NCI-H146 (cell line): Measurements from ENCODE around the gene ZNRF3.
"Not testable (repeated sequence)": the region's sequence is repeated elsewhere in the genome, so short reads cannot be mapped to it uniquely, and the experiment has no call there.

Experiments used
- DNase-seq: peaks from one replicate; lab custom pipeline; 2025; lab: John Stamatoyannopoulos, UW

The ZNRF3 gene

DNA sequence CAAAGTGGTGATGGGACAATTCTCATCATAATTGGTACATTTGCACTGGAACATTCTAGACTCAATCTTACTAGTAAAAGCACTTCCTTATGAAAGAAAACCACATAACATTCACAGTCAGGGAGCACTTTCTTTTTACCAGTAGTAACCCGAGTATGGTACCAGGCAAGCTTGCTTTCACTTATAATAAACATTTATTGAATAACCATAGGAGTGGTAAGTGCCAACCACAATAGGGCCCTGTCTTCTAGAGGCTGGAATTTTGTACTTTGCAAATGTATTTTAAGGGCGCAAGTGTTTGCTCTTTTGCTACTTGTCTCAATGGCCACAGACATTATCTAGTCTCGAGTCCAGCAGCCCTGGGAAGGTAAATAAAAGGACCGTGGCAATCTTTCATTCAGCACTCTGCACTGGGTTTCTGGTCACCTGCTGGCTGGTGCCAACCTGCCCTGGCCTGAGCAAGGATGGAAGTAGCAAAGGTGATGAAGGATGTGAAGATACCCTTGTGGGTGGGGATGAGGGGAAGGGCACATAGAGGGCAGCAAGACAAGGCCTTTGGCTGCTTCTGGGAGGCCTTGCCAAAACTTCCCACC, 154.1 kb downstream of the ZNRF3 start:
- no peak for DNase-seq

DNA sequence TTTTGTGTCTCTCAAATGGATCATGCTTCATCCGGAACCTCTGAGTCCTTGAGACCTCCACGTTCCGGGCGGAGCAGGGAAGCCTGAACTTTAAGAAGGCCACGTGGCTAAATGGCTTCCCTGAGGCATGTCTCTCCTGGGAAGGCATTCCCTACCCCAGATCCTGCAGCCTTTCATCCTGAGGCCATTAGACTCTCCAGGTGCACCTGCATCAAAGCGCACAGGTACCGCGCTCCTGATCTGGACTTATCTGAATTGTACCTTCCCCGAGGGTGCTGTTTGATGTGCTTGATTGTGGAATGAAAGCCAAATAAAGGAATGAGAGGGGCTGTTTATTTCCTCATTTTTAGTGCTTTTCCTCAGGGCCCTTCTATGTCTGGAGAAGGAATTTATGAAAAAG, 155.8 kb downstream of the ZNRF3 start:
- DNase-seq: peak; percentile 35

GRCh38 chr22:29039684-29040083, 156.3 kb downstream of the ZNRF3 start:
- not testable (repeated sequence) for DNase-seq

- DNase-seq: peak; percentile 48
Observed at GRCh38 chr22:29040385-29041275, 157.3 kb downstream of the ZNRF3 start.

DNA sequence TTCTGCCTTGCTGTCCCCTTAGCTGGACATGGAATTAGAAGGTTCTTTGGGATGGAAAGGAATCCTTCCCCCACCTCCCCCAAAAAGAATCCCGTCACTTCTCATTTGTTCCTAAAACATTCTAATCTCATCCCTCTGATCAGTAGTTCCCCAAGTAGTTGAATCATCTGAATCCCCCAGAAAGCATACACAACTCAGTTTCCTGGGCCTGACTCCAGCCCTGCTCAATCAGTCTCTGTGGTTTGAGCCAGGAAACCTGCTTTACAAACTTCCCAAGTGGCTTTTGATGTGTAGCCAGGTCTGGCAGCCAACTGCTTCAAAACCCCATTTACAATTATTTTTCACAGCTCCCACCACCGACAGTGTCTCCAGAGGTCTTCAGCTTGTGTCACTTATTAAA, 158.0 kb downstream of the ZNRF3 start:
- no peak for DNase-seq

DNA sequence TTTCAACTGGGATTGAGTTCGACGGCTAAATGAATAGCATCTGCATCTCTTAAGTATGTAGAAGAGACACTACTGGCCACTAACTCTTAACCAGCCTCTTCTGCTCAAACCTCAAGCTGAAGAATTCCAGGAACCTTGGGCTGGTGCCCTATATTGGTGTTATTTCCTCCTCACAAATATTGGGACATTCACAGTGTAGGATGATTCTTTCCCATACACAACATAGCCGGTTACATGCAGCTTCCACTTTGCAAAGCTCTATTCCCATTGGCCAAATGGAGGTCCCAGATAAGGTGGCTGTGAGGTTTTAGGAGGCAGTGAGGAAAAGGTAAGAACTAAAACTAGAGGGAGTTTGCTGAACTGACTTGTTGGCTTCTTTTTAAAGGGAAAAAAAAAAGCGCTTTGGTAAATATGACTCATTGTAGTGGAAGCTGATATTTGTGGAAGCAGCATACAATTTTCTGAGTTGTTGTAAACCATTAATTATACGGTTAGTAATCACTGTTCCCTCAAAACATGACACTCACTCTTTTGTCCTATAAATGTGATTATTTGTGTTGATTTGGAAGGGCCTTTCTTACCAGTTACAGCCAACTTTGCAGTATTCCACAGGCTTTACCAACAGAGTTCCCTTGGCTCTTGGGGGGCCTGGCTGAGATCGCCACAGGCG, 160.7 kb downstream of the ZNRF3 start:
- DNase-seq: no peak

GRCh38 chr22:29044657-29045176, 161.3 kb downstream of the ZNRF3 start:
- no peak for DNase-seq

DNA sequence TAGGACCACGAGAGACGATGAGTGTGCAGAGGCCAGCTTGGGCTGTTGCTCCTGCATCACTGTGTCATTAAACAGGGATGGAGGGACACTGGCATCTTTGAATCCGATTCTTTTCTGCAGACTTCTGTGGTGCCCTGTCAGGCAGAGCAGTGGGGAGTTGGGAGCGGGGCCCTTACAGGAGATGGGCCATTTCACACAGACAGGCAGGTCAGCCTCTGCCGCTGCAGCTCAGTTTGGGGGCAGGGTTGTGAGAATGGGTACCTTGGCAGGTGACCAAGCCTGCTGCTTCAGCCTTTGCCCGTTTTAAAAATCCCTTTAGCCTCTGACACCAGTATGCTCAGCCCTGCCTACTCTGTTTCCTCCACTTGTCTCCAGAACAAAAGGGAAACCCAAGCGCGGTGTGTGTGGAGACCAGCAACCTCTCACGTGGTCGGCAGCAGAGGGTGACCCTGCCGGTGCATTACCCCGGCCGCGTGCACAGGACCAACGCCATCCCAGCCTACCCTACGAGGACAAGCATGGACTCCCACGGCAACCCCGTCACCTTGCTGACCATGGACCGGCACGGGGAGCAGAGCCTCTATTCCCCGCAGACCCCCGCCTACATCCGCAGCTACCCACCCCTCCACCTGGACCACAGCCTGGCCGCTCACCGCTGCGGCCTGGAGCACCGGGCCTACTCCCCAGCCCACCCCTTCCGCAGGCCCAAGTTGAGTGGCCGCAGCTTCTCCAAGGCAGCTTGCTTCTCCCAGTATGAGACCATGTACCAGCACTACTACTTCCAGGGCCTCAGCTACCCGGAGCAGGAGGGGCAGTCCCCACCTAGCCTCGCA, 165.7 kb downstream of the ZNRF3 start:
- DNase-seq: no peak

- no peak for DNase-seq
Observed at GRCh38 chr22:29049655-29050263, 166.4 kb downstream of the ZNRF3 start.

DNA sequence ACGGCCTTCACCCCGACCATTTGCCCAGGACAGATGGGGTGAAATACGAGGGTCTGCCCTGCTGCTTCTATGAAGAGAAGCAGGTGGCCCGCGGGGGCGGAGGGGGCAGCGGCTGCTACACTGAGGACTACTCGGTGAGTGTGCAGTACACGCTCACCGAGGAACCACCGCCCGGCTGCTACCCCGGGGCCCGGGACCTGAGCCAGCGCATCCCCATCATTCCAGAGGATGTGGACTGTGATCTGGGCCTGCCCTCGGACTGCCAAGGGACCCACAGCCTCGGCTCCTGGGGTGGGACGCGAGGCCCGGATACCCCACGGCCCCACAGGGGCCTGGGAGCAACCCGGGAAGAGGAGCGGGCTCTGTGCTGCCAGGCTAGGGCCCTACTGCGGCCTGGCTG, 167.1 kb downstream of the ZNRF3 start:
- DNase-seq: no peak

- DNase-seq: no peak
Observed at GRCh38 chr22:29053048-29053702, 169.8 kb downstream of the ZNRF3 start.

- no peak for DNase-seq
Observed at GRCh38 chr22:29054251-29054767, 170.9 kb downstream of the ZNRF3 start.

GRCh38 chr22:29055192-29055830, 171.9 kb downstream of the ZNRF3 start:
- DNase-seq: peak; percentile 40

DNA sequence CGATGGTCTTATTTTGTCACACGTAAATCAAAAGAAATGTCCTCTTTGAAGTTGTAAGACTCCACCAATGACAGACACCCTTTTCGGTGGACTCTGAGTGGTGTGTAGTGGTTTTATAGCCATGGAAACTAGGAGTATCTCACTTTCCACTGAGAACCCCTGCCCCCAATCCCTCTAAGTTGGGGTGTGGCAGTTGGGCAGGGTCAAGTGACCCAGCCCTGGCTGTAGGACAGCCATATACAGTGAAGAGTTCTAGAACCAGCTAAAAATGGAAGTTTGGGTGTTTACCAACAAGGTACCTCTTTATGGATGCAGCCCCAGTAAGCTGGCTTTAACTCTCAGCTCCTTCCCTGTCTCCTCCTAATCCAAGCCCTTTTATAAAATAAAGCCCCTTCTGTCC, 173.1 kb downstream of the ZNRF3 start:
- DNase-seq: no peak

- no peak for DNase-seq
Observed at GRCh38 chr22:29060251-29060869, 177.0 kb downstream of the ZNRF3 start.

GRCh38 chr22:29060931-29061330, 177.6 kb downstream of the ZNRF3 start:
- DNase-seq: no peak

GRCh38 chr22:29061773-29062172, 178.4 kb downstream of the ZNRF3 start, which contains the start of gene C22orf31:
C22orf31 (minus strand) TSS chr22:29061831; CDS start chr22:29061792, 39 bp downstream.
- peak; percentile 24 for DNase-seq

DNA sequence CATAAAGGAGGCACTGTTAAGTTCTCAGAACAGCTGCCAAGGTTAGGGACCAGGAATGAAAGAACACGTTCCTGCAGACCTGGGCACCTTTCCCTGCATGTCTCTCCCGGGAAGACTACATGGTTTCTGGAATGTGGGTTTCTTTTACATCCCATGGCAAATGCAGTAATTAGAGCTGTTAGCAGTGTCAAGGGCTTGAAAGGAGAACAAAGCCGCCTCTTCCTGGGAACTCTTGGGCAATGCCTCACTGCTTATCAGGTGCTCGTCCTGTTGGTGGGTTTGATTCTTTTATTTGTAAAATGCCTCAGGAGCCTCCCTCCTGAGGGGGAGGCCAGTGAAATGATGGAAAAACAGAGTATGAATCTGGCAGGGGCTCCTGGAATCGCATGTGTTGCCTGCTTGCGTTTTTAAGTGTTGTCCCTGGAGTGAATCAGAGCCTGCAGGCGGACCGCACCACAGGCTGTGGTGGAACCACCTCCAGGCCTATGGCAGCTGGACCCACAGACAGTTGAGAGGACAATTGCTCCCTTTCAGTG, 179.0 kb downstream of the ZNRF3 start:
- no peak for DNase-seq

DNA sequence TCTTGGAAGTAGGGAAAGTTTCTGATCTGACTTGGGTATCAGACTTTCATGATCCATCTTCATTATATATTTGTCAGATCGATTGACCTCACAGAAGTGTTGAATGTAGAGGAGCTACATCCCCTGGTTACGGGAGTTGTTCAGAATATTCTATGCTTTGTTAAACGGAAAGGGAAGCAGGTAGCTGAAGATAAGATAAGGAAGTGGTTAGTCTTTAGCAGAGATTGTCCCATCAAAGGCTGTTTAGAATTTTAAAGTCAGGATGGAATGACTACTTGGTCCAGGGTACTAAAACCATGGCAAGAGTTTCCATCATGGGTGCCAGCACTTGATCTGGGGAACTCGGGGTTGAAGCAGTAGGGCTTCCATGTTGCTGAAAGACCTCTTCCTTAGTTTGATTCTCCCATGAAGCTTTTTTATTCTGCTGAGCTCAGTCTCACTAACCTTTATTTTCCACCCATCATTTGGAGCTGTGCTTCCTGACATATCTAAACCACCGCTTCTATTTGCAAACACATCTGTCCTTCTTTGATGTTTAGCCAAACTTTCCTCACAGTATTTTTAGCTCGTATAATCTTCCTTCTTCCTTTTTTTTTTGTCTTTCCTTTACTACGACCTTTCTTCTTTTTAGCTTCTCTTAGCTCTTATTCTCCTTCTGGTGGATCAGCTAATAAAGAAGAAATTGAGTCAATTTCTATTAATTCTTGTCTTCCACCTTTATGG, 182.3 kb downstream of the ZNRF3 start:
- DNase-seq: no peak
